Measurements from ENCODE around the gene SYCP3. TPM values are rescaled to one million over a fixed set of nuclear protein-coding genes. Genes with fewer than 3 reads are reported as not detected.

The SYCP3 gene
- total RNA-seq, 1 donor from 2014 or later: not detected

DNA sequence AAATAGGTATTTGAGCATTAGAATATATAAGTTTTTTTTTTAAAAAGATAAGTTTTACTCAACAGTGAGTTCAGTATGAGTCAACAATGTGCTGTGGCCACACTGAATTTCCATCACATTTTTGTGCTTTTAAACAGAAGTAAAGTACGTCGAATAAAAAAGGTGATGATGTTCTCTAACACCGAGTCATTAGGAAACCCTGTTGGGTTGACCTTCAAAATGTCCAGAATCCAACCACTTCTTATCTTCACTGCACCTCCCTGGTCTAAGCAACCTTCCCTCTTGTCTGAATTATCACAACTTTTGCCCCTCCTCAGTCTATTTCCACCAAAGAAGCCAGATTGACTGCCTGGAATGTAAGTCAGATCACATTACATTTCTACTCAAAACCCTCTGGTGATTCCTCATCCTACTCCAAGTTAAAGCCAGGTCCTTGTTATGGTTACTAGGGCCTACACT lies 43.0 kb upstream of the SYCP3 start:
- Mint-ChIP-seq H3K36me3 (ENCODE audit: low read depth) (peaks cover 2% of the 10 kb centered on the region), H3K4me1 (peaks cover 15% of the 10 kb centered on the region), H3K27ac (ENCODE audit: unreplicated experiment) (no peak overlapping the region), H3K27me3 (ENCODE audit: low read depth) (no peaks in the 10 kb centered on the region), H3K4me3 (no peak overlapping the region), H3K9me3 (no peaks in the 10 kb centered on the region)
- TF ChIP-seq, protein P1, sequence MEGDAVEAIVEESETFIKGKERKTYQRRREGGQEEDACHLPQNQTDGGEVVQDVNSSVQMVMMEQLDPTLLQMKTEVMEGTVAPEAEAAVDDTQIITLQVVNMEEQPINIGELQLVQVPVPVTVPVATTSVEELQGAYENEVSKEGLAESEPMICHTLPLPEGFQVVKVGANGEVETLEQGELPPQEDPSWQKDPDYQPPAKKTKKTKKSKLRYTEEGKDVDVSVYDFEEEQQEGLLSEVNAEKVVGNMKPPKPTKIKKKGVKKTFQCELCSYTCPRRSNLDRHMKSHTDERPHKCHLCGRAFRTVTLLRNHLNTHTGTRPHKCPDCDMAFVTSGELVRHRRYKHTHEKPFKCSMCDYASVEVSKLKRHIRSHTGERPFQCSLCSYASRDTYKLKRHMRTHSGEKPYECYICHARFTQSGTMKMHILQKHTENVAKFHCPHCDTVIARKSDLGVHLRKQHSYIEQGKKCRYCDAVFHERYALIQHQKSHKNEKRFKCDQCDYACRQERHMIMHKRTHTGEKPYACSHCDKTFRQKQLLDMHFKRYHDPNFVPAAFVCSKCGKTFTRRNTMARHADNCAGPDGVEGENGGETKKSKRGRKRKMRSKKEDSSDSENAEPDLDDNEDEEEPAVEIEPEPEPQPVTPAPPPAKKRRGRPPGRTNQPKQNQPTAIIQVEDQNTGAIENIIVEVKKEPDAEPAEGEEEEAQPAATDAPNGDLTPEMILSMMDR (conservative IDR thresholded peaks at IDR 0.05): no peak
- DNase-seq (ENCODE audit: low read depth, low spot score): no peak

DNA sequence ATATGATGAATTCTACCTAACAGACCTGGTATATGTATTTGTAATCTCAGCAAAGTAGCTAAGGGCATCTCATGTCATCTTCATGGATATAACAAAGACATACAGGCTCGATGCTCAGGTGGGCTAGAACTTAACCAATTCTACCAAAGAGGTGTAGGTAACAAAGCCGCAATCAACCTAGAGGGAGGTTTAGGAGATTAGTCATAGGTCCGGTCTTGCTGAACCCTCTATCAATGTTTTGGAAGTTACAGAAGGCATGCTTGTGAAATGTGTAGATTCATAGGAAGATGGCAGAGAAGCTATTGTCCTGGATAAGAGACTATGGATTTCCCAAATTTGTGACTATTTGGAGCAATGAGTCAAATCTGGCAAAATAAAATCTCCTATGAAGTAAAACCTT lies 42.6 kb upstream of the SYCP3 start:
- H3K9me3 Mint-ChIP-seq: no peaks in the 10 kb centered on the region
- H3K27ac Mint-ChIP-seq (ENCODE audit: unreplicated experiment): no peak overlapping the region
- peaks cover 2% of the 10 kb centered on the region for H3K36me3 Mint-ChIP-seq (ENCODE audit: low read depth)
- H3K27me3 Mint-ChIP-seq (ENCODE audit: low read depth): no peaks in the 10 kb centered on the region
- no peak for DNase-seq (ENCODE audit: low read depth, low spot score)
- TF ChIP-seq, protein P1 (conservative IDR thresholded peaks at IDR 0.05): no peak
- peaks cover 20% of the 10 kb centered on the region for H3K4me1 Mint-ChIP-seq
- H3K4me3 Mint-ChIP-seq: no peak overlapping the region

DNA sequence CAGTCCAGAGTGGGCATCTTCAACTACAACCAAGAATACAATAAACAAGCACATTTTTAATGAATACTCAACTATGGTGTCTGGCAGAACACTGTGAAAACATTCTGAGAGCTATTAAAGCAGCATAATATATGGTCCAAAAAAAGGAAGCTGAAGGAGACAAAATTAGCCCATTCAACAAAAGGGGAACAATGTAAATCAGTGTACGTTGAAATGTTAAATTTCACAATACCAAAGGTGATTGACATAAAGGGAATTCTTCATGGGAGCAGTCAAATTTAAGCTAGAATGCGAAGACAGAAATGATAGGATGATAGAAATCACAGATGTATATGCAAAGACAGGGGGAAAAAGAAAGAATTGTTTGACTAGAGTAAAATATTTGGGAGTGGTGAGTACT lies 41.3 kb upstream of the SYCP3 start:
- Mint-ChIP-seq H3K4me3 (no peak overlapping the region), H3K4me1 (peaks cover 21% of the 10 kb centered on the region), H3K36me3 (ENCODE audit: low read depth) (peaks cover 2% of the 10 kb centered on the region), H3K9me3 (no peaks in the 10 kb centered on the region), H3K27ac (ENCODE audit: unreplicated experiment) (peak overlapping the region; percentile 3), H3K27me3 (ENCODE audit: low read depth) (no peaks in the 10 kb centered on the region)
- DNase-seq (ENCODE audit: low read depth, low spot score): no peak
- TF ChIP-seq, protein P1 (conservative IDR thresholded peaks at IDR 0.05): no peak

DNA sequence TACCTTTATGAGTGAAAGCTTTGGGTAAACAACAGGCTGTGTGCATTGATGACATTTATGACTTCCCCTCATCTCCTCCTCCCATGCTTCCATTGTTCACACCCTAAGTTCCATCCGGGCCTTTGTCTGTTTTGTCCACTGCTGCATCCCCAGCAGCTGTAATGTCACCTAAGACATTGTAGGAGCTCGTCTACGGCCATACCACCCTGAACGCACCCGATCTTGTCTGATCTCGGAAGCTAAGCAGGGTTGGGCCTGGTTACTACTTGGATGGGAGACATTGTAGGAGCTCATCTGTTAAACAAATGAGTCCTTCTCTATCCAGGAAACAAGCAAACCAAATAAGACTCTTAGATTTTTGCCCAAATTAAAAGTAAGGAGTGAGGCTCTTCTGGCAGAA lies 40.4 kb upstream of the SYCP3 start:
- no peak for DNase-seq (ENCODE audit: low read depth, low spot score)
- peaks cover 2% of the 10 kb centered on the region for H3K36me3 Mint-ChIP-seq (ENCODE audit: low read depth)
- H3K27me3 Mint-ChIP-seq (ENCODE audit: low read depth): no peaks in the 10 kb centered on the region
- H3K4me3 Mint-ChIP-seq: no peak overlapping the region
- no peak overlapping the region for H3K27ac Mint-ChIP-seq (ENCODE audit: unreplicated experiment)
- no peaks in the 10 kb centered on the region for H3K9me3 Mint-ChIP-seq
- H3K4me1 Mint-ChIP-seq: peaks cover 21% of the 10 kb centered on the region
- TF ChIP-seq, protein P1 (conservative IDR thresholded peaks at IDR 0.05): no peak

DNA sequence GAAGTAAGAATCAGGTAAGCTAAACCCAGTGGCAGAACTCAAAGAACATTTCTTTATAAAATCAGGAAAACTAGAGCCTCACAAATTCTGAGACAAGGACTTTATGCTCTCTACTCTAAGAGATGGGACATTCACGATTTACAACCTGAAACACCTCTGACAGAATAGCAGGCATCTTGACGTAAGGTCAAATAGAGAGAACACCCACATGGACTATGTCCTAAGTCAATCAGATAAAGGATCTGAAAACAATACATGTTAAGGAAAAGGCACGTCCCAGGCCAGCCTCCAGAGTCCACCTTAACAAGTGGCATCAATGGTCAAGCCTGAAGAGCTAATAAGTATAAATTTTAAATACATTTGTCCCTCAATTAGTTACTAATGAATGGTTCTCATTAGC lies 39.9 kb upstream of the SYCP3 start:
- Mint-ChIP-seq H3K27me3 (ENCODE audit: low read depth) (no peaks in the 10 kb centered on the region), H3K9me3 (no peaks in the 10 kb centered on the region), H3K27ac (ENCODE audit: unreplicated experiment) (no peak overlapping the region), H3K4me3 (no peak overlapping the region), H3K4me1 (peaks cover 21% of the 10 kb centered on the region), H3K36me3 (ENCODE audit: low read depth) (peaks cover 2% of the 10 kb centered on the region)
- TF ChIP-seq, protein P1 (conservative IDR thresholded peaks at IDR 0.05): no peak
- DNase-seq (ENCODE audit: low read depth, low spot score): no peak

DNA sequence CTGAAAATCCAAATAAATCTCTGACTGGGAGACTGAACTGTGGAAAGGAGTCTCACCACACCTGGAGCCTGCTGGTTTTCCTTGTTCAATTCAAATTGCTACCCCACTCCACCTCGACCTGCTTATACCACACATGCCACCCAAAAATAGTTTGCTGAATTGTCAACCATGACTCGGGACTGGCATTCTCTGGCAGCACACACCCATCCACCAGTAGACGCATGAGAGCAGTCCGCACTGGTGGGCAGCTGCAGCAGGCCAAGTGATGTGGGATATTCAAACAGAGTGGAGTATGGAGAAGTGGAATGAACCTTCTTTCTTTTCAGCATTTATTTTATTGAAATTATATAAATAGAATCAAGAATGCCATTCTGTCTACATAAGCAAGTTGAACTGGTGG lies 38.7 kb upstream of the SYCP3 start:
- Mint-ChIP-seq H3K36me3 (ENCODE audit: low read depth) (peaks cover 2% of the 10 kb centered on the region), H3K9me3 (no peaks in the 10 kb centered on the region), H3K27me3 (ENCODE audit: low read depth) (no peaks in the 10 kb centered on the region), H3K27ac (ENCODE audit: unreplicated experiment) (no peak overlapping the region), H3K4me3 (no peak overlapping the region), H3K4me1 (peaks cover 21% of the 10 kb centered on the region)
- TF ChIP-seq, protein P1 (conservative IDR thresholded peaks at IDR 0.05): no peak
- DNase-seq (ENCODE audit: low read depth, low spot score): no peak

All from neural crest cell (in vitro differentiated cells).